GM23338 (cell line): ENCODE data around the gene VSIG4. TPM values are rescaled to one million over a fixed set of nuclear protein-coding genes. Genes with fewer than 3 reads are reported as not detected.

Source experiments
- ATAC-seq: fragments of 200-7000 bp; cut with Tn5 transposase; 3 replicates; pipeline ENCODE4 v1.9.1; 2020
- DNase-seq: peaks from one replicate; pipeline ENCODE4 v3.0.0-alpha.2; 2015; ENCODE audit warnings: low spot score
- H2AFZ ChIP-seq: fragments of 200-600 bp; sonication (generic); 2 replicates; pipeline ENCODE4 v1.8.0; 2016; ENCODE audit warnings: antibody characterized with exemption, mild to moderate bottlenecking, moderate library complexity
- H3F3A ChIP-seq: fragments of 200-600 bp; sonication (generic); replicated peaks from 2 replicates; pipeline ENCODE4 v1.8.0; 2017; ENCODE audit warnings: antibody characterized with exemption, mixed run types, low read depth
- H3K27ac ChIP-seq: fragments of 200-600 bp; sonication (generic); 2 replicates; pipeline ENCODE4 v1.6.1; 2016; ENCODE audit warnings: low read depth
- H3K27me3 ChIP-seq: fragments of 200-600 bp; sonication (generic); 2 replicates; pipeline ENCODE4 v1.8.0; 2016; ENCODE audit warnings: mild to moderate bottlenecking, mixed run types, moderate library complexity; ENCODE audit not compliant: insufficient read depth
- H3K36me3 ChIP-seq: fragments of 200-600 bp; sonication (generic); 2 replicates; pipeline ENCODE4 v1.8.0; 2016; ENCODE audit warnings: mild to moderate bottlenecking; ENCODE audit not compliant: insufficient read depth
- H3K4me1 ChIP-seq: fragments of 200-600 bp; sonication (generic); 2 replicates; pipeline ENCODE4 v1.8.0; 2016; ENCODE audit warnings: mild to moderate bottlenecking, moderate library complexity; ENCODE audit not compliant: insufficient read depth
- H3K4me2 ChIP-seq: fragments of 200-600 bp; sonication (generic); 2 replicates; pipeline ENCODE4 v1.7.1; 2017; ENCODE audit warnings: mixed run types
- H3K4me3 ChIP-seq: fragments of 200-600 bp; sonication (generic); 2 replicates; pipeline ENCODE4 v1.6.1; 2016; ENCODE audit warnings: mixed run types
- H3K79me2 ChIP-seq: fragments of 200-600 bp; sonication (generic); replicated peaks from 2 replicates; pipeline ENCODE4 v1.8.0; 2017; ENCODE audit warnings: mild to moderate bottlenecking; ENCODE audit not compliant: insufficient read depth
- H3K9me2 ChIP-seq: fragments of 200-600 bp; sonication (generic); 2 replicates; pipeline ENCODE4 v1.8.0; 2017; ENCODE audit not compliant: insufficient read depth
- H4K20me1 ChIP-seq: fragments of 200-600 bp; sonication (generic); replicated peaks from 2 replicates; pipeline ENCODE4 v1.8.0; 2017; ENCODE audit warnings: mild to moderate bottlenecking; ENCODE audit not compliant: insufficient read depth
- H3K27ac Mint-ChIP-seq: 2 replicates; pipeline ENCODE4 v1.8.0; 2020; ENCODE audit warnings: inconsistent platforms, mild to moderate bottlenecking, moderate library complexity, mixed read lengths
- H3K27me3 Mint-ChIP-seq: 3 replicates; pipeline ENCODE4 v1.8.0; 2022; ENCODE audit warnings: low read depth, mild to moderate bottlenecking, moderate library complexity, mixed read lengths, inconsistent platforms; ENCODE audit not compliant: insufficient read depth, poor library complexity
- H3K36me3 Mint-ChIP-seq: 3 replicates; pipeline ENCODE4 v1.8.0; 2021; ENCODE audit warnings: low read depth, mild to moderate bottlenecking, inconsistent platforms, moderate library complexity, mixed read lengths
- H3K4me1 Mint-ChIP-seq: 3 replicates; pipeline ENCODE4 v1.8.0; 2020; ENCODE audit warnings: mild to moderate bottlenecking, inconsistent platforms, mixed read lengths
- H3K4me3 Mint-ChIP-seq: 3 replicates; pipeline ENCODE4 v1.8.0; 2021; ENCODE audit warnings: moderate library complexity, mild to moderate bottlenecking, inconsistent platforms, mixed read lengths
- H3K9me3 Mint-ChIP-seq: 3 replicates; pipeline ENCODE4 v1.8.0; 2020; ENCODE audit warnings: moderate library complexity, mild to moderate bottlenecking, inconsistent platforms, mixed read lengths
- CREB1 ChIP-seq: fragments of 250-450 bp; sonication (Bioruptor Pico); IDR thresholded peaks from 2 replicates; pipeline ENCODE4 v1.5.0; 2020; ENCODE audit warnings: low read depth, mild to moderate bottlenecking, moderate library complexity
- EZH2 ChIP-seq: fragments of 200-600 bp; sonication (generic); IDR thresholded peaks from one replicate; pipeline ENCODE4 v1.8.0; 2017; ENCODE audit warnings: antibody characterized with exemption, mild to moderate bottlenecking, low read depth; ENCODE audit not compliant: unreplicated experiment
- EZH2phosphoT487 ChIP-seq: fragments of 200-600 bp; sonication (generic); IDR thresholded peaks from one replicate; pipeline ENCODE4 v1.8.1; 2018; ENCODE audit warnings: antibody characterized with exemption; ENCODE audit not compliant: unreplicated experiment
- JUNB ChIP-seq: IDR thresholded peaks from one replicate; pipeline ENCODE4 v1.6.1; 2016; ENCODE audit warnings: antibody characterized with exemption; ENCODE audit not compliant: unreplicated experiment
- NANOG ChIP-seq: IDR thresholded peaks from 2 replicates; pipeline ENCODE4 v1.6.1; 2016; ENCODE audit warnings: antibody characterized with exemption, borderline replicate concordance
- STAT1 ChIP-seq: IDR thresholded peaks from one replicate; pipeline ENCODE4 v1.6.1; 2016; ENCODE audit warnings: antibody characterized with exemption; ENCODE audit not compliant: unreplicated experiment
- ZNF114 ChIP-seq: fragments of 250-450 bp; sonication (Bioruptor Pico); IDR thresholded peaks from 2 replicates; pipeline ENCODE4 v1.5.0; 2020; ENCODE audit warnings: mild to moderate bottlenecking, moderate library complexity
- ZNF331 ChIP-seq: fragments of 250-450 bp; sonication (Bioruptor Pico); IDR thresholded peaks from 2 replicates; pipeline ENCODE4 v1.5.0; 2020; ENCODE audit warnings: low read depth, mild to moderate bottlenecking, moderate library complexity
- polyA plus RNA-seq: library from polyadenylated mRNA; unstranded; fragments of >200 nt; fragmentation: Nextera tagmentation; extraction: Ambion mirVana; gene quantifications from 2 replicates; pipeline ENCODE4 v1.2.1, GENCODE V29; 2016
- total RNA-seq: library from RNA; depleted of rRNA; stranded (reverse); fragments of >200 nt; shearing (Covaris generic); gene quantifications from 2 replicates; pipeline ENCODE4 v1.2.3, GENCODE V29; 2014
- TF ChIP-seq, protein P1 (sequence below): IDR thresholded peaks from one replicate; pipeline ENCODE4 v1.6.1; 2018; ENCODE audit warnings: antibody characterized with exemption; ENCODE audit not compliant: unreplicated experiment
- TF ChIP-seq, protein P2 (sequence below), 2 experiments: fragments of 200-600 bp in 1 of 2; sonication (generic) in 1 of 2; conservative IDR thresholded peaks; 2 replicates each; pipeline versions ENCODE4 v1.5.1 to v1.6.1; 2016 to 2017; ENCODE audit warnings: antibody characterized with exemption in 2 of 2, low read depth in 2 of 2, mild to moderate bottlenecking in 2 of 2, moderate library complexity in 1 of 2
- TF ChIP-seq, protein P3 (sequence below): IDR thresholded peaks from 2 replicates; pipeline ENCODE4 v1.6.1; 2016; ENCODE audit warnings: antibody characterized with exemption

The VSIG4 gene
- total and polyA plus RNA-seq, 2 experiments from 2014 or later = not detected

DNA sequence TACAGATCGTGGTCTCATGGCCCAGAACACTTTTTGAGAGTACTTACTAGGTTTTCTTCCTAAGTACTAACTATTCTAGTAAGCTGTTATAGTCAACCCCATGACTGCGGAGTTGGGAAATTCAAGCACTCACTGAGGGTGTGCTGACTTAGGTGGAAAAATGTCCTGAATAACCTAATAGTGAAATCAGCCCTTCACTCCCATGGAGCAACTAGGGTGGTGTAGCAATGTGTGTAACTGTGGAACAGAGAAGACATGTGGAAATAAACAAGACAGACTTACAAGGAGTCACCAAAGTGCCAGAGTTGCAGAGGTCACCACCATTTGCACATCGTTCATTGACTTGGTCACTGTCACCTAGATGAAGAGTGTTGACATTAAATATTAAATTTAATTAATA, 12.1 kb upstream of the VSIG4 start (continued):
- TF ChIP-seq, protein P1, sequence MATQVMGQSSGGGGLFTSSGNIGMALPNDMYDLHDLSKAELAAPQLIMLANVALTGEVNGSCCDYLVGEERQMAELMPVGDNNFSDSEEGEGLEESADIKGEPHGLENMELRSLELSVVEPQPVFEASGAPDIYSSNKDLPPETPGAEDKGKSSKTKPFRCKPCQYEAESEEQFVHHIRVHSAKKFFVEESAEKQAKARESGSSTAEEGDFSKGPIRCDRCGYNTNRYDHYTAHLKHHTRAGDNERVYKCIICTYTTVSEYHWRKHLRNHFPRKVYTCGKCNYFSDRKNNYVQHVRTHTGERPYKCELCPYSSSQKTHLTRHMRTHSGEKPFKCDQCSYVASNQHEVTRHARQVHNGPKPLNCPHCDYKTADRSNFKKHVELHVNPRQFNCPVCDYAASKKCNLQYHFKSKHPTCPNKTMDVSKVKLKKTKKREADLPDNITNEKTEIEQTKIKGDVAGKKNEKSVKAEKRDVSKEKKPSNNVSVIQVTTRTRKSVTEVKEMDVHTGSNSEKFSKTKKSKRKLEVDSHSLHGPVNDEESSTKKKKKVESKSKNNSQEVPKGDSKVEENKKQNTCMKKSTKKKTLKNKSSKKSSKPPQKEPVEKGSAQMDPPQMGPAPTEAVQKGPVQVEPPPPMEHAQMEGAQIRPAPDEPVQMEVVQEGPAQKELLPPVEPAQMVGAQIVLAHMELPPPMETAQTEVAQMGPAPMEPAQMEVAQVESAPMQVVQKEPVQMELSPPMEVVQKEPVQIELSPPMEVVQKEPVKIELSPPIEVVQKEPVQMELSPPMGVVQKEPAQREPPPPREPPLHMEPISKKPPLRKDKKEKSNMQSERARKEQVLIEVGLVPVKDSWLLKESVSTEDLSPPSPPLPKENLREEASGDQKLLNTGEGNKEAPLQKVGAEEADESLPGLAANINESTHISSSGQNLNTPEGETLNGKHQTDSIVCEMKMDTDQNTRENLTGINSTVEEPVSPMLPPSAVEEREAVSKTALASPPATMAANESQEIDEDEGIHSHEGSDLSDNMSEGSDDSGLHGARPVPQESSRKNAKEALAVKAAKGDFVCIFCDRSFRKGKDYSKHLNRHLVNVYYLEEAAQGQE = no peak
- TF ChIP-seq, protein P2, sequence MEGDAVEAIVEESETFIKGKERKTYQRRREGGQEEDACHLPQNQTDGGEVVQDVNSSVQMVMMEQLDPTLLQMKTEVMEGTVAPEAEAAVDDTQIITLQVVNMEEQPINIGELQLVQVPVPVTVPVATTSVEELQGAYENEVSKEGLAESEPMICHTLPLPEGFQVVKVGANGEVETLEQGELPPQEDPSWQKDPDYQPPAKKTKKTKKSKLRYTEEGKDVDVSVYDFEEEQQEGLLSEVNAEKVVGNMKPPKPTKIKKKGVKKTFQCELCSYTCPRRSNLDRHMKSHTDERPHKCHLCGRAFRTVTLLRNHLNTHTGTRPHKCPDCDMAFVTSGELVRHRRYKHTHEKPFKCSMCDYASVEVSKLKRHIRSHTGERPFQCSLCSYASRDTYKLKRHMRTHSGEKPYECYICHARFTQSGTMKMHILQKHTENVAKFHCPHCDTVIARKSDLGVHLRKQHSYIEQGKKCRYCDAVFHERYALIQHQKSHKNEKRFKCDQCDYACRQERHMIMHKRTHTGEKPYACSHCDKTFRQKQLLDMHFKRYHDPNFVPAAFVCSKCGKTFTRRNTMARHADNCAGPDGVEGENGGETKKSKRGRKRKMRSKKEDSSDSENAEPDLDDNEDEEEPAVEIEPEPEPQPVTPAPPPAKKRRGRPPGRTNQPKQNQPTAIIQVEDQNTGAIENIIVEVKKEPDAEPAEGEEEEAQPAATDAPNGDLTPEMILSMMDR (conservative IDR thresholded peaks at IDR 0.05; ENCODE audit: low read depth in 2 of 2) = no peak
- TF ChIP-seq STAT1 (no peak), ZNF114 (CRISPR knock-in tag) (no peak), JUNB (no peak), CREB1 (CRISPR knock-in tag) (no peak), EZH2 (no peak), EZH2phosphoT487 (no peak), NANOG (no peak)
- TF ChIP-seq, protein P3, sequence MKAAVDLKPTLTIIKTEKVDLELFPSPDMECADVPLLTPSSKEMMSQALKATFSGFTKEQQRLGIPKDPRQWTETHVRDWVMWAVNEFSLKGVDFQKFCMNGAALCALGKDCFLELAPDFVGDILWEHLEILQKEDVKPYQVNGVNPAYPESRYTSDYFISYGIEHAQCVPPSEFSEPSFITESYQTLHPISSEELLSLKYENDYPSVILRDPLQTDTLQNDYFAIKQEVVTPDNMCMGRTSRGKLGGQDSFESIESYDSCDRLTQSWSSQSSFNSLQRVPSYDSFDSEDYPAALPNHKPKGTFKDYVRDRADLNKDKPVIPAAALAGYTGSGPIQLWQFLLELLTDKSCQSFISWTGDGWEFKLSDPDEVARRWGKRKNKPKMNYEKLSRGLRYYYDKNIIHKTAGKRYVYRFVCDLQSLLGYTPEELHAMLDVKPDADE = no peak

DNA sequence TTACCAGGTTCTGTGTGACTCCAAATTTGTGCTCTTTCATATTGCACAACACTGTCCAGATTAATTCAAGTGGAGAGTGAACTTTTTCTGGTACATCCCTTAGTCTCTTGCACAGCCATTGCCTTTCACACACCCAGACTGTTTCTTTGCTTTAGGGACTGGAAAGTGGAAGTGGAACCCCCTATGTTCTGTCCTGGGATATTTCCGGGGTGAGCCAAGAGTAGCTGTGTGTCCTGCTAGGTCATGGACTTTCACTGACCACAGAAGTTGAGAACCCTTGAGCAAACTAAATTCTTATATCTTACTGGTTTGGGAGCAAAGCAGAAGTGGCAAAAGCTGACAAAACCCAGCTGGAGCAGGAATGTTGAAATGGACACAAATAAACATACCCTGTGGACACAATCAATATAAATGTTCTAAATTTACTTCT, 10.3 kb upstream of the VSIG4 start:
- H3K4me1 Mint-ChIP-seq = no peaks in the 10 kb centered on the region
- H3K27me3 ChIP-seq = no peaks in the 10 kb centered on the region
- H3K27ac Mint-ChIP-seq = no peak overlapping the region
- no peak overlapping the region for H3K4me3 Mint-ChIP-seq
- DNase-seq (no peak), ATAC-seq (no peak)
- no peak overlapping the region for H3K4me3 ChIP-seq
- H3K4me2 ChIP-seq = no peak overlapping the region
- H3K4me1 ChIP-seq = no peaks in the 10 kb centered on the region
- no peaks in the 10 kb centered on the region for H3K79me2 ChIP-seq
- H4K20me1 ChIP-seq = no peaks in the 10 kb centered on the region
- no peaks in the 10 kb centered on the region for H3K36me3 ChIP-seq
- no peak overlapping the region for H2AFZ ChIP-seq
- H3K27me3 Mint-ChIP-seq = no peaks in the 10 kb centered on the region
- H3K36me3 Mint-ChIP-seq = no peaks in the 10 kb centered on the region
- no peaks in the 10 kb centered on the region for H3F3A ChIP-seq
- H3K9me3 Mint-ChIP-seq = no peaks in the 10 kb centered on the region
- no peaks in the 10 kb centered on the region for H3K9me2 ChIP-seq
- no peak overlapping the region for H3K27ac ChIP-seq
- TF ChIP-seq, protein P2 (conservative IDR thresholded peaks at IDR 0.05; ENCODE audit: low read depth in 2 of 2) = no peak
- no peak for TF ChIP-seq STAT1
- TF ChIP-seq JUNB = no peak
- TF ChIP-seq NANOG = no peak
- TF ChIP-seq CREB1 (CRISPR knock-in tag) = no peak
- no peak for TF ChIP-seq ZNF331 (CRISPR knock-in tag)
- TF ChIP-seq EZH2phosphoT487 = no peak
- TF ChIP-seq, protein P1 = no peak
